Measurements from ENCODE around the gene GPATCH2. TPM values are rescaled to one million over a fixed set of nuclear protein-coding genes. Genes with fewer than 3 reads are reported as not detected.

Gene GPATCH2
- total RNA-seq, 1 experiment from 2014 or later = 11.2 TPM

GRCh38 chr1:217493290-217493689 is 137.6 kb downstream of the GPATCH2 start:
- POLR2A ChIA-PET = no interaction called here

GRCh38 chr1:217484871-217485270 is 146.0 kb downstream of the GPATCH2 start:
- Histone ChIP-seq H3K4me1 (ENCODE audit: control insufficient read depth, insufficient read depth, low read length) (no peaks in the 10 kb centered on the region), H3K27me3 (ENCODE audit: control insufficient read depth, insufficient read depth, low read length) (no peaks in the 10 kb centered on the region), H3K9me3 (ENCODE audit: control insufficient read depth, insufficient read depth, low read depth, low read length) (no peaks in the 10 kb centered on the region), H3K27ac (ENCODE audit: low read length) (no peak overlapping the region), H3K4me3 (ENCODE audit: low read depth in 2 of 2, low read length in 2 of 2) (no peak overlapping the region), H3K36me3 (ENCODE audit: control insufficient read depth, insufficient read depth, low read length) (no peaks in the 10 kb centered on the region; the same call in 1 of the 2 replicates)
- no peak for TF ChIP-seq POLR2AphosphoS5 (IDR thresholded peaks at IDR 0.05; ENCODE audit: low read depth, low read length)
- TF ChIP-seq, protein P1, sequence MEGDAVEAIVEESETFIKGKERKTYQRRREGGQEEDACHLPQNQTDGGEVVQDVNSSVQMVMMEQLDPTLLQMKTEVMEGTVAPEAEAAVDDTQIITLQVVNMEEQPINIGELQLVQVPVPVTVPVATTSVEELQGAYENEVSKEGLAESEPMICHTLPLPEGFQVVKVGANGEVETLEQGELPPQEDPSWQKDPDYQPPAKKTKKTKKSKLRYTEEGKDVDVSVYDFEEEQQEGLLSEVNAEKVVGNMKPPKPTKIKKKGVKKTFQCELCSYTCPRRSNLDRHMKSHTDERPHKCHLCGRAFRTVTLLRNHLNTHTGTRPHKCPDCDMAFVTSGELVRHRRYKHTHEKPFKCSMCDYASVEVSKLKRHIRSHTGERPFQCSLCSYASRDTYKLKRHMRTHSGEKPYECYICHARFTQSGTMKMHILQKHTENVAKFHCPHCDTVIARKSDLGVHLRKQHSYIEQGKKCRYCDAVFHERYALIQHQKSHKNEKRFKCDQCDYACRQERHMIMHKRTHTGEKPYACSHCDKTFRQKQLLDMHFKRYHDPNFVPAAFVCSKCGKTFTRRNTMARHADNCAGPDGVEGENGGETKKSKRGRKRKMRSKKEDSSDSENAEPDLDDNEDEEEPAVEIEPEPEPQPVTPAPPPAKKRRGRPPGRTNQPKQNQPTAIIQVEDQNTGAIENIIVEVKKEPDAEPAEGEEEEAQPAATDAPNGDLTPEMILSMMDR (IDR thresholded peaks at IDR 0.05) = no peak
- no peak for TF ChIP-seq SIN3A (IDR thresholded peaks at IDR 0.05; ENCODE audit: borderline replicate concordance, insufficient read depth, low read depth, low read length)
- TF ChIP-seq REST (IDR thresholded peaks at IDR 0.05; ENCODE audit: insufficient read depth in 1 of 2, low read depth in 2 of 2, low read length in 1 of 2) = no peak
- no peak for TF ChIP-seq TCF7L2 (IDR thresholded peaks at IDR 0.05; ENCODE audit: low read depth, low read length)
- intact Hi-C loops (cut with micrococcal nuclease; ENCODE audit: unreplicated experiment) = no loop called here
- CTCF ChIA-PET = no interaction called here
- no peak for DNase-seq (ENCODE audit: low read depth, low spot score)
- POLR2A ChIA-PET = no interaction called here
- in situ Hi-C loops (cut with HindIII; ENCODE audit: low pct_unique_long_range_greater_than_20kb, low sequenced_read_pairs) = no loop called here
- no peak for ATAC-seq
- no TSS peak for BruUV-seq (replicated peaks)

More at GRCh38 chr1:217493290-217493689, 137.6 kb downstream of the GPATCH2 start:
- H3K36me3 ChIP-seq (ENCODE audit: control insufficient read depth, insufficient read depth, low read length) = no peaks in the 10 kb centered on the region; the same call in 1 of the 2 replicates
- ATAC-seq (no peak), DNase-seq (ENCODE audit: low read depth, low spot score) (no peak)
- no peaks in the 10 kb centered on the region for H3K9me3 ChIP-seq (ENCODE audit: control insufficient read depth, insufficient read depth, low read depth, low read length)
- no peak for TF ChIP-seq REST (IDR thresholded peaks at IDR 0.05; ENCODE audit: insufficient read depth in 1 of 2, low read depth in 2 of 2, low read length in 1 of 2)
- no peak for TF ChIP-seq TCF7L2 (IDR thresholded peaks at IDR 0.05; ENCODE audit: low read depth, low read length)
- no peak for TF ChIP-seq SIN3A (IDR thresholded peaks at IDR 0.05; ENCODE audit: borderline replicate concordance, insufficient read depth, low read depth, low read length)
- TF ChIP-seq, protein P1 (IDR thresholded peaks at IDR 0.05) = no peak
- no peak for TF ChIP-seq POLR2AphosphoS5 (IDR thresholded peaks at IDR 0.05; ENCODE audit: low read depth, low read length)
- H3K4me1 ChIP-seq (ENCODE audit: control insufficient read depth, insufficient read depth, low read length) = no peaks in the 10 kb centered on the region
- no peak overlapping the region for H3K4me3 ChIP-seq (ENCODE audit: low read depth in 2 of 2, low read length in 2 of 2)
- no TSS peak for BruUV-seq (replicated peaks)
- no peaks in the 10 kb centered on the region for H3K27me3 ChIP-seq (ENCODE audit: control insufficient read depth, insufficient read depth, low read length)
- CTCF ChIA-PET = no interaction called here
- intact Hi-C loops (cut with micrococcal nuclease; ENCODE audit: unreplicated experiment) (no loop called here), in situ Hi-C loops (cut with HindIII; ENCODE audit: low pct_unique_long_range_greater_than_20kb, low sequenced_read_pairs) (no loop called here)
- H3K27ac ChIP-seq (ENCODE audit: low read length) = no peak overlapping the region
